H1 (cell line): ENCODE data around the gene DDX31. TPM values are rescaled to one million over a fixed set of nuclear protein-coding genes. Genes with fewer than 3 reads are reported as not detected.

ENCODE experiments used
- CTCF ChIA-PET: fragments of 300-600 bp; sonication (Branson Sonifier 250); formaldehyde crosslinking; loops from one replicate; lab custom pipeline; 2021; ENCODE audit not compliant: partially characterized antibody; lab: Charles Lee
- POLR2A ChIA-PET: fragments of 300-600 bp; sonication (Branson Sonifier 250); formaldehyde crosslinking; loops from one replicate; lab custom pipeline; 2021; ENCODE audit warnings: inconsistent platforms; ENCODE audit not compliant: partially characterized antibody; lab: Charles Lee
- DNase-seq, 2 experiments: peaks; one replicate each; pipeline versions ENCODE4 v3.0.0 to v3.0.0-alpha.2; 2010 to 2022; ENCODE audit warnings: low spot score in 2 of 2, low read depth in 1 of 2, mixed read lengths in 1 of 2
- FAIRE-seq: peaks from 2 replicates; lab custom pipeline; 2011; peaks lifted over from hg19 to GRCh38; lab: Jason Lieb, UNC
- H2AFZ ChIP-seq: 2 replicates; pipeline ENCODE4 v1.8.1; 2012; ENCODE audit warnings: low read length, inconsistent platforms
- H2AK5ac ChIP-seq: 2 replicates; pipeline ENCODE4 v1.6.1; 2013; ENCODE audit warnings: low read depth, low read length
- H2BK120ac ChIP-seq: replicated peaks from 2 replicates; pipeline ENCODE3; 2013; ENCODE audit warnings: low read depth, low read length, inconsistent platforms
- H2BK12ac ChIP-seq: 2 replicates; pipeline ENCODE4 v1.6.1; 2013; ENCODE audit warnings: low read depth, low read length
- H2BK15ac ChIP-seq: 2 replicates; pipeline ENCODE4 v1.6.1; 2013; ENCODE audit warnings: low read length
- H2BK20ac ChIP-seq: 2 replicates; pipeline ENCODE4 v1.6.1; 2013; ENCODE audit warnings: low read length
- H2BK5ac ChIP-seq: 2 replicates; pipeline ENCODE4 v1.6.1; 2013; ENCODE audit warnings: low read depth, low read length
- H3K14ac ChIP-seq: 2 replicates; pipeline ENCODE4 v1.6.1; 2013; ENCODE audit warnings: inconsistent platforms; ENCODE audit not compliant: insufficient read length
- H3K18ac ChIP-seq: 2 replicates; pipeline ENCODE4 v1.6.1; 2013; ENCODE audit warnings: low read length; ENCODE audit errors: extremely low read depth
- H3K23ac ChIP-seq: 2 replicates; pipeline ENCODE4 v1.6.1; 2013; ENCODE audit warnings: inconsistent platforms; ENCODE audit not compliant: insufficient read length
- H3K23me2 ChIP-seq: 2 replicates; pipeline ENCODE4 v1.6.1; 2013; ENCODE audit warnings: low read depth, low read length
- H3K27ac ChIP-seq: 2 replicates; pipeline ENCODE4 v1.6.1; 2011; ENCODE audit warnings: low read depth, low read length, inconsistent platforms
- H3K27me3 ChIP-seq, 4 experiments: replicated peaks in 1 of 4; 1 replicate in 1 of 4; 2 replicates in 3 of 4; pipeline versions ENCODE4 v1.6.1 to v1.8.1; 2011 to 2013; ENCODE audit warnings: low read length in 3 of 4, mild to moderate bottlenecking in 3 of 4, inconsistent platforms in 2 of 4, mixed read lengths in 2 of 4, moderate library complexity in 1 of 4; ENCODE audit not compliant: control insufficient read depth in 3 of 4, insufficient read depth in 3 of 4; ENCODE audit errors: extremely low read depth in 1 of 4
- H3K36me3 ChIP-seq, 4 experiments: 2 replicates each; pipeline versions ENCODE4 v1.6.1 to v1.8.1; 2011 to 2013; ENCODE audit warnings: mild to moderate bottlenecking in 4 of 4, low read length in 3 of 4, moderate library complexity in 2 of 4, control low read depth in 1 of 4, inconsistent platforms in 1 of 4; ENCODE audit not compliant: insufficient read depth in 4 of 4, control insufficient read depth in 2 of 4
- H3K4ac ChIP-seq: replicated peaks from 2 replicates; pipeline ENCODE3; 2013; ENCODE audit warnings: low read length, low read depth, mixed read lengths, inconsistent platforms; ENCODE audit not compliant: insufficient read length
- H3K4me1 ChIP-seq, 4 experiments: replicated peaks in 1 of 4; 1 replicate in 1 of 4; 2 replicates in 3 of 4; pipeline versions ENCODE4 v1.6.1 to v1.8.1; 2011 to 2013; ENCODE audit warnings: low read length in 3 of 4, inconsistent platforms in 2 of 4, mixed read lengths in 1 of 4; ENCODE audit not compliant: insufficient read depth in 4 of 4, control insufficient read depth in 3 of 4
- H3K4me2 ChIP-seq, 2 experiments: 2 replicates each; pipeline versions ENCODE4 v1.6.1 to v1.8.1; 2011 to 2013; ENCODE audit warnings: low read depth in 2 of 2, low read length in 2 of 2, control low read depth in 1 of 2, inconsistent platforms in 1 of 2, mild to moderate bottlenecking in 1 of 2; ENCODE audit not compliant: insufficient read depth in 1 of 2
- H3K4me3 ChIP-seq, 4 experiments: fragments of 200-600, 300-600 bp in 1 of 4; sonication (generic), shearing (Covaris generic), sonication (Bioruptor Twin) in 1 of 4; 2 replicates each; pipeline versions ENCODE4 v1.5.1 to v1.8.1; 2011 to 2016; ENCODE audit warnings: low read length in 4 of 4, low read depth in 3 of 4, control low read depth in 2 of 4, inconsistent platforms in 2 of 4, mild to moderate bottlenecking in 2 of 4, mixed read lengths in 1 of 4, moderate library complexity in 1 of 4; ENCODE audit not compliant: insufficient read depth in 2 of 4; ENCODE audit errors: extremely low read depth in 1 of 4
- H3K56ac ChIP-seq: replicated peaks from 2 replicates; pipeline ENCODE3; 2013; ENCODE audit warnings: low read depth, mild to moderate bottlenecking, mixed read lengths, low read length, inconsistent platforms; ENCODE audit not compliant: insufficient read length
- H3K79me1 ChIP-seq: 2 replicates; pipeline ENCODE4 v1.6.1; 2013; ENCODE audit warnings: low read depth, low read length, control low read depth
- H3K79me2 ChIP-seq, 2 experiments: 2 replicates each; pipeline versions ENCODE4 v1.6.1 to v1.8.1; 2012 to 2013; ENCODE audit warnings: low read length in 2 of 2, mild to moderate bottlenecking in 2 of 2, inconsistent platforms in 1 of 2; ENCODE audit not compliant: insufficient read depth in 2 of 2, control insufficient read depth in 1 of 2
- H3K9ac ChIP-seq, 4 experiments: replicated peaks in 1 of 4; 1 replicate in 1 of 4; 2 replicates in 3 of 4; pipeline versions ENCODE4 v1.6.1 to v1.8.1; 2011 to 2013; ENCODE audit warnings: low read depth in 3 of 4, low read length in 3 of 4, control low read depth in 2 of 4, mild to moderate bottlenecking in 2 of 4, moderate library complexity in 2 of 4, inconsistent platforms in 1 of 4; ENCODE audit errors: extremely low read depth in 1 of 4
- H3K9me3 ChIP-seq, 2 experiments: 2 replicates each; pipeline versions ENCODE4 v1.6.1 to v1.8.1; 2012 to 2013; ENCODE audit warnings: mild to moderate bottlenecking in 2 of 2, moderate library complexity in 2 of 2, control low read depth in 1 of 2, inconsistent platforms in 1 of 2, low read depth in 1 of 2, low read length in 1 of 2, mixed read lengths in 1 of 2; ENCODE audit not compliant: insufficient read depth in 2 of 2
- H4K20me1 ChIP-seq, 2 experiments: replicated peaks in 1 of 2; 2 replicates each; pipeline versions ENCODE3 to v1.8.1; 2011 to 2013; ENCODE audit warnings: inconsistent platforms in 2 of 2, low read length in 2 of 2, mild to moderate bottlenecking in 1 of 2; ENCODE audit not compliant: insufficient read depth in 2 of 2, control insufficient read depth in 1 of 2
- H4K5ac ChIP-seq: 2 replicates; pipeline ENCODE4 v1.6.1; 2013; ENCODE audit warnings: low read length, low read depth, mixed read lengths, inconsistent platforms; ENCODE audit not compliant: insufficient read length
- H4K8ac ChIP-seq: 2 replicates; pipeline ENCODE4 v1.8.0; 2013; ENCODE audit warnings: mild to moderate bottlenecking, moderate library complexity, low read length, inconsistent platforms; ENCODE audit not compliant: insufficient read depth; ENCODE audit errors: extremely low read depth
- H4K91ac ChIP-seq: replicated peaks from 2 replicates; pipeline ENCODE3; 2013; ENCODE audit warnings: low read length, mixed read lengths, inconsistent platforms; ENCODE audit not compliant: insufficient read length
- ASH2L ChIP-seq: fragments of 200-600, 300-600 bp; sonication (generic); IDR thresholded peaks from one replicate; pipeline ENCODE4 v1.7.1; 2017; ENCODE audit warnings: low read length
- CBX5 ChIP-seq: fragments of 300-800, 300-1000 bp; sonication (generic); IDR thresholded peaks from 2 replicates; pipeline ENCODE4 v1.7.1; 2016; ENCODE audit warnings: antibody characterized with exemption, low read length, low read depth
- CEBPB ChIP-seq: IDR thresholded peaks from 2 replicates; pipeline ENCODE4 v1.6.1; 2012; ENCODE audit warnings: low read depth, low read length
- CHD2 ChIP-seq: IDR thresholded peaks from 2 replicates; pipeline ENCODE4 v1.6.1; 2012; ENCODE audit warnings: low read length, improper control_type of control experiment
- CREB1 ChIP-seq: IDR thresholded peaks from 2 replicates; pipeline ENCODE4 v1.6.1; 2012; ENCODE audit warnings: inconsistent platforms
- EGR1 ChIP-seq: IDR thresholded peaks from 2 replicates; pipeline ENCODE4 v1.6.1; 2011; ENCODE audit warnings: low read depth, low read length, borderline replicate concordance
- GABPA ChIP-seq: IDR thresholded peaks from 2 replicates; pipeline ENCODE4 v1.6.1; 2011; ENCODE audit warnings: mild to moderate bottlenecking, low read length, moderate library complexity, borderline replicate concordance; ENCODE audit not compliant: insufficient read depth
- JUN ChIP-seq: IDR thresholded peaks from 2 replicates; pipeline ENCODE4 v1.6.1; 2011; ENCODE audit warnings: low read depth, mild to moderate bottlenecking, improper control_type of control experiment, low read length
- KDM4A ChIP-seq: IDR thresholded peaks from one replicate; pipeline ENCODE4 v1.7.1; 2012; ENCODE audit warnings: low read depth, mild to moderate bottlenecking, moderate library complexity, low read length, inconsistent platforms; ENCODE audit not compliant: severe bottlenecking
- MAFK ChIP-seq: IDR thresholded peaks from 2 replicates; pipeline ENCODE4 v1.6.1; 2012; ENCODE audit warnings: low read depth, mild to moderate bottlenecking, improper control_type of control experiment, low read length
- NANOG ChIP-seq: IDR thresholded peaks from 2 replicates; pipeline ENCODE4 v1.6.1; 2011; ENCODE audit warnings: low read length, low read depth, mild to moderate bottlenecking, inconsistent platforms; ENCODE audit not compliant: insufficient read depth, poor library complexity, severe bottlenecking
- POLR2A ChIP-seq, 2 experiments: IDR thresholded peaks; 1 replicate in 1 of 2; 2 replicates in 1 of 2; pipeline ENCODE4 v1.6.1; 2011; ENCODE audit warnings: low read depth in 2 of 2, low read length in 2 of 2, mild to moderate bottlenecking in 2 of 2; ENCODE audit errors: control extremely low read depth in 1 of 2
- POLR2AphosphoS5 ChIP-seq: IDR thresholded peaks from 2 replicates; pipeline ENCODE4 v1.6.1; 2011; ENCODE audit warnings: low read depth, low read length
- RNF2 ChIP-seq: fragments of 200-900, 300-1000 bp; sonication (generic); IDR thresholded peaks from 2 replicates; pipeline ENCODE4 v1.7.1; 2016; ENCODE audit warnings: borderline replicate concordance, low read depth, mild to moderate bottlenecking, antibody characterized with exemption, low read length; ENCODE audit not compliant: poor library complexity, severe bottlenecking; ENCODE audit errors: missing control alignments
- SIRT6 ChIP-seq: IDR thresholded peaks from one replicate; pipeline ENCODE4 v1.7.1; 2012; ENCODE audit warnings: low read length, inconsistent platforms
- SP4 ChIP-seq: IDR thresholded peaks from 2 replicates; pipeline ENCODE4 v1.6.1; 2012; ENCODE audit warnings: low read length, inconsistent platforms
- WGBS, 2 experiments: shearing (Covaris generic) in 1 of 2; methylation state at CpG; one replicate each; pipeline versions ENCODE4 v1.1.6 to v1.1.7; 2013 to 2015; ENCODE audit warnings: low lambda C conversion rate in 2 of 2, mixed read lengths in 2 of 2, inconsistent platforms in 1 of 2, low coverage in 1 of 2, missing lambda C conversion rate in 1 of 2; ENCODE audit not compliant: insufficient replicate concordance in 2 of 2, insufficient coverage in 1 of 2, insufficient read length in 1 of 2; ENCODE audit errors: extremely low coverage in 1 of 2, missing lambda C conversion rate in 1 of 2; 5-methylcytosine and 5-hydroxymethylcytosine counted together
- polyA plus RNA-seq, 7 experiments: library from polyadenylated mRNA; depleted of rRNA in 3 of 7; stranded (reverse) in 5 of 7; unstranded in 2 of 7; fragments of >200 nt in 5 of 7; fragments of 200-250 nt in 2 of 7; gene quantifications; 1 replicate in 5 of 7; 2 replicates in 1 of 7; 4 replicates in 1 of 7; pipeline versions ENCODE4 v1.2.1 to v1.2.3, GENCODE V29; 2011 to 2013; ENCODE audit warnings: missing spikeins in 2 of 7, mixed read lengths in 2 of 7
- total RNA-seq: library from RNA; stranded (reverse); fragmentation: NEBNext Ultra II Directional; extraction: Animal tissue kit (Norgen Biotek cat#: 25700); gene quantifications from 2 replicates; pipeline ENCODE4 v1.2.1, GENCODE V29; 2021

Gene DDX31
- total and polyA plus RNA-seq, 2 of the 8 experiments (the other 6 are each of a cell fraction or from before 2014, with no cell fraction given), result 9.5 to 23.7 TPM

- POLR2A ChIA-PET, result no interaction called here
- peaks cover 3 to 27% (median 17%) of the 10 kb centered on the region in 4 experiments; a peak in 7 of 8 replicates for H3K36me3 ChIP-seq
- CTCF ChIA-PET, result interaction anchor here (1.3 kb wide), 2 partner anchors 11 to 15 kb away, joined by 3 to 6 read pairs; no protein-coding TSS in a partner anchor
- no peaks in the 10 kb centered on the region for H3K9me3 ChIP-seq
- no peak overlapping the region for H2BK20ac ChIP-seq
- no peak overlapping the region for H2BK120ac ChIP-seq
- no peak overlapping the region for H2BK5ac ChIP-seq
- H3K23ac ChIP-seq, result no peak overlapping the region
- 0 out of 7 replicates have a peak, but pooled peaks cover 0 to 3% (median 0%) of the 10 kb centered on the region in 4 experiments for H3K4me1 ChIP-seq
- no peaks in the 10 kb centered on the region for H3K79me2 ChIP-seq
- H3K18ac ChIP-seq, result no peak overlapping the region
- H3K4me2 ChIP-seq, result no peak overlapping the region
- 91% methylated on average over 8 of the region's 8 CpGs; no CpG with 5 or more reads in 1 of the 2 experiments for WGBS, 2 experiments
- H2AK5ac ChIP-seq, result no peak overlapping the region
- no peak overlapping the region for H4K8ac ChIP-seq
- H3K9ac ChIP-seq, result no peak overlapping the region
- H3K27me3 ChIP-seq, result no peaks in the 10 kb centered on the region
- no peak overlapping the region for H3K27ac ChIP-seq
- no peaks in the 10 kb centered on the region; the same call in 1 of the 2 replicates for H3K79me1 ChIP-seq
- H3K4me3 ChIP-seq, result no peak overlapping the region
- no peak overlapping the region for H3K14ac ChIP-seq
- H4K20me1 ChIP-seq, result peaks cover 3 to 5% of the 10 kb centered on the region in 2 experiments
- H4K91ac ChIP-seq, result no peak overlapping the region
- no peaks in the 10 kb centered on the region for H3K23me2 ChIP-seq
- H2BK15ac ChIP-seq, result no peak overlapping the region
- no peak overlapping the region for H2AFZ ChIP-seq
- H3K56ac ChIP-seq, result no peak overlapping the region
- no peak overlapping the region for H2BK12ac ChIP-seq
- no peak for TF ChIP-seq CREB1
- no peak for TF ChIP-seq MAFK
- no peak for TF ChIP-seq RNF2
- no peak for TF ChIP-seq SIRT6
- no peak for TF ChIP-seq NANOG
- no peak for TF ChIP-seq POLR2A (IDR thresholded peaks at IDR 0.05; ENCODE audit: control extremely low read depth in 1 of 2, low read depth in 2 of 2, low read length in 2 of 2)
- TF ChIP-seq EGR1, result no peak
- no peak for TF ChIP-seq POLR2AphosphoS5
- TF ChIP-seq GABPA, result no peak
- TF ChIP-seq KDM4A, result no peak
- TF ChIP-seq SP4, result no peak
- no peak for TF ChIP-seq CBX5
- no peak for TF ChIP-seq ASH2L
- no peak for TF ChIP-seq CEBPB
- no peak for TF ChIP-seq JUN
- no peak for TF ChIP-seq CHD2
- TF ChIP-seq, all 59 proteins: peak for 0
- H4K5ac ChIP-seq, result no peak overlapping the region
- no peak for FAIRE-seq
- DNase-seq, result no peak
- H3K4ac ChIP-seq, result no peak overlapping the region
Measured at GRCh38 chr9:132628746-132629145, 41.0 kb downstream of the DDX31 start.
